Subcutaneous adipose tissue (tissue), 4 donors: ENCODE results near the gene SLC24A3. TPM values are rescaled to one million over a fixed set of nuclear protein-coding genes. Genes with fewer than 3 reads are reported as not detected.

Experiments used
- total RNA-seq, 4 donors: library from RNA; depleted of rRNA; stranded (reverse); fragments of >200 nt; gene quantifications; one replicate each; pipeline ENCODE4 v1.1.0, GENCODE V29; 2016
- TF ChIP-seq, protein P1 (sequence below): fragments of 450-650 bp; IDR thresholded peaks from one replicate; pipeline ENCODE4 v1.5.1; 2016; ENCODE audit warnings: low read depth, mild to moderate bottlenecking, control low read depth, antibody characterized with exemption, moderate library complexity

SLC24A3 gene
- total RNA-seq, 4 donors from 2014 or later, result 4.6 to 12.2 (median 9.1) TPM

- TF ChIP-seq, protein P1, sequence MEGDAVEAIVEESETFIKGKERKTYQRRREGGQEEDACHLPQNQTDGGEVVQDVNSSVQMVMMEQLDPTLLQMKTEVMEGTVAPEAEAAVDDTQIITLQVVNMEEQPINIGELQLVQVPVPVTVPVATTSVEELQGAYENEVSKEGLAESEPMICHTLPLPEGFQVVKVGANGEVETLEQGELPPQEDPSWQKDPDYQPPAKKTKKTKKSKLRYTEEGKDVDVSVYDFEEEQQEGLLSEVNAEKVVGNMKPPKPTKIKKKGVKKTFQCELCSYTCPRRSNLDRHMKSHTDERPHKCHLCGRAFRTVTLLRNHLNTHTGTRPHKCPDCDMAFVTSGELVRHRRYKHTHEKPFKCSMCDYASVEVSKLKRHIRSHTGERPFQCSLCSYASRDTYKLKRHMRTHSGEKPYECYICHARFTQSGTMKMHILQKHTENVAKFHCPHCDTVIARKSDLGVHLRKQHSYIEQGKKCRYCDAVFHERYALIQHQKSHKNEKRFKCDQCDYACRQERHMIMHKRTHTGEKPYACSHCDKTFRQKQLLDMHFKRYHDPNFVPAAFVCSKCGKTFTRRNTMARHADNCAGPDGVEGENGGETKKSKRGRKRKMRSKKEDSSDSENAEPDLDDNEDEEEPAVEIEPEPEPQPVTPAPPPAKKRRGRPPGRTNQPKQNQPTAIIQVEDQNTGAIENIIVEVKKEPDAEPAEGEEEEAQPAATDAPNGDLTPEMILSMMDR, result no peak
Observed at GRCh38 chr20:19555726-19556125, 343.3 kb downstream of the SLC24A3 start.

GRCh38 chr20:19557291-19557690 is 344.8 kb downstream of the SLC24A3 start:
- TF ChIP-seq, protein P1, result no peak

DNA sequence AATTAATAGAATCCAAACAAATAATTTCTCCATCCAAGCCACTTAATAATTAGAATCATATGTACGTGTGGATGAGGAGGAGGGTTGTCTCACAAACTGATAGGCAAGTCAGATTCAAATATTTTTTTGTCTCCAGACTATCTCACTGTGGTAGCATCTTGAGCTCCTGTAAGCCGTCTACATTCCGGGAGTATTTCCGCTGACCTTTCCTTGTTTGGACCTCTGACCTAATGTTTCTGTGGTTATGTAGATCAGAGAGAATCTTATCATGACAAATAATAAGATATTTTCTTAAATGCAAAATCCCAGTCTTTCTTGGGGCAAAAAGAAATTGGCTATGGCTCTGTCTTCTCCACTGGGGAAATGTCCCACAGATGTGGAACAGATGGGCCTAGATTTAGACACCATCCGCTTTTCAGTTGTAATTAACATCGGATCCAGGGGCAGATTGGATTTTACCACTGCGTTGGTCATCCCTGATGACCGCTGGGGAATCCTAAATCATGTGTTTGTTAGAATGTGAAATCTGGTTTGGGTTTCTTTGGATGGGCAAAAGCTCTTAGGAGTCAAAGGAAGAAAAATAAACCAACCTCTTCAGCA is 348.5 kb downstream of the SLC24A3 start:
- TF ChIP-seq, protein P1, result no peak

GRCh38 chr20:19562426-19562825 is 350.0 kb downstream of the SLC24A3 start:
- TF ChIP-seq, protein P1, result no peak

- TF ChIP-seq, protein P1, result no peak
Observed at GRCh38 chr20:19564261-19564660, 351.8 kb downstream of the SLC24A3 start.

GRCh38 chr20:19565736-19566135 is 353.3 kb downstream of the SLC24A3 start:
- TF ChIP-seq, protein P1, result no peak

DNA sequence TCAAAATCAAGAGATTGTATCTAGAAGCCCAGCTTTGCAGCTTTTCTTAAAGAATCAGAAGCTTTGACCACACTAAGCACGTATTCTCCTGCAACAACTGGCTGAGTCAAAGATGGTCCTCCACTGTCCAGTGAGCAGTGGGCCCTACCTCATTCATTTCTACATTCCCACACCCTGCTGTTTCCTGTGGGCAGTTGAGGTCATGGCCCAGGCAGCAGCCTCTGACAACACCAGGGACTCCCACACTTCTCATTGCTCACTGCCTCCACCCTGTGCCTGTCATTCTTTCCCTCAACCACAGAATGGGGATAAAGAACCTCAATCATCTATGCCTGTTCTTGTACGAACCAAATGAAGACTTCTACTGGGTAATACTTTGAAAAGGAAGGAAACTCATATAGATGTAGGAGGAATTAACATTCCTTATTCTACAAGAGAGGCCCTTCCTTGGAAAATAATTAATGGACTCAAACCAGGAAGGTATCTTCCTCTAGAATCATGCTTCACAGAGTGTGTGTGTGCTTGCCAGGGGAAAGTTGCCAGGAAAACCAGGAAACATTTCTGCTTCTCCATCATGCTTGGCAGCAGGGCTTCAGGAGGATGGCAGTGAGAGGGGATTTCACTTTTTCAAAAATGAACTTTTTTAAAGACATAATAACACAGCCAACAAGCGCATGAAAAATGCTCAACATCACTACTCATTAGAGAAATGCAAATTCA is 353.9 kb downstream of the SLC24A3 start:
- TF ChIP-seq, protein P1, result no peak
